OCI-LY1 (cell line): ENCODE measurements around the gene ODAD2.

Experiments used
- CTCF ChIP-seq: fragments of 200-600 bp; sonication (generic), shearing (Covaris generic); IDR thresholded peaks from 2 replicates; pipeline ENCODE4 v1.5.1; 2017; ENCODE audit warnings: mild to moderate bottlenecking, antibody characterized with exemption, low read length, moderate library complexity, mixed read lengths
- EZH2 ChIP-seq: fragments of 200-600 bp; sonication (generic), shearing (Covaris generic); IDR thresholded peaks from 2 replicates; pipeline ENCODE4 v1.8.0; 2017; ENCODE audit warnings: borderline replicate concordance, mixed run types, mild to moderate bottlenecking, antibody characterized with exemption, low read length, moderate library complexity, mixed read lengths

DNA sequence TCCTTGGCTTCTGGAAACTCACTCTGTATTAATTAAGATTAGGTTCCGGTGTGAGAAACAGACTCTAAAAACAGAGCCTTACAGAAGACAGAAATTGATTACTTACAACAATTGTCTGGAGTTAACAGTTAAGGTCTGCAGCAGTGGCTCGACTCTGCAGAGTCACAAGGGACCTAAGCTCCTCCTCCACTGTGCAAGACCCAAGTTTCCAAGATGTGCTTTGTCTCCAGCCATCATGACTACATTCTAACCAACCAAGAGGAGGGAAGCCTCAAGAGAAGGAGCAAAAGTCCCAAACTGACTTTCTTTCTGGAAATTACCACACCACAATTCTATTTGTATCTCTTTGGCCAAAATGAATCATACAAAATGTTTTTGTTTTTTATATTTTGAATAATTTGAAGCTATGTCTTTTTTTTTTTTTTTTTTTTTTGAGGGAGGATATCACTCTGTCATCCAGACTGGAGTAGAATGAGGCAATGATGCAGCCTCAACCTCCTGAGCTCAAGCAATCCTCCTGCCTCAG lies 14.2 kb upstream of the ODAD2 start:
- TF ChIP-seq CTCF: no peak
- no peak for TF ChIP-seq EZH2
